Ureter (tissue), 1 donor: ENCODE data around the gene ANKRD18B. TPM values are rescaled to one million over a fixed set of nuclear protein-coding genes. Genes with fewer than 3 reads are reported as not detected.
"Not testable (repeated sequence)": the region's sequence is repeated elsewhere in the genome, so short reads cannot be mapped to it uniquely, and the experiment has no call there.

ENCODE experiments used
- DNase-seq: peaks from one replicate; pipeline ENCODE4 v3.0.0-alpha.2; 2020; ENCODE audit warnings: low spot score
- total RNA-seq: library from RNA; stranded (reverse); gene quantifications from one replicate; pipeline ENCODE4 v1.2.4, GENCODE V29; 2023
- donor health status: DM: yes; HTN: yes; CAD: no.

The ANKRD18B gene
- total RNA-seq, 1 donor from 2014 or later, result 12.3 TPM

- no peak for DNase-seq
These were observed 87.3 kb downstream of the ANKRD18B start for GRCh38 chr9:33611358-33611757.

- DNase-seq, result not testable (repeated sequence)
These were observed 88.4 kb downstream of the ANKRD18B start for GRCh38 chr9:33612410-33612809.

- DNase-seq, result no peak
These were observed 90.1 kb downstream of the ANKRD18B start for GRCh38 chr9:33614001-33614687.

GRCh38 chr9:33618370-33618769, 94.3 kb downstream of the ANKRD18B start:
- not testable (repeated sequence) for DNase-seq

GRCh38 chr9:33619666-33620404, 95.8 kb downstream of the ANKRD18B start:
- DNase-seq, result no peak

- peak; percentile 64 for DNase-seq
These were observed 96.8 kb downstream of the ANKRD18B start for GRCh38 chr9:33620738-33621439.

Other genes with a start within 250 kb of the ANKRD18B start
- 50.9 TPM for gene NFX1, start 233.7 kb upstream of the ANKRD18B start, total RNA-seq
- 8.3 TPM for gene AQP7, start 121.7 kb upstream of the ANKRD18B start, total RNA-seq
- gene AQP3, start 76.7 kb upstream of the ANKRD18B start, total RNA-seq, result 203 TPM
- gene NOL6, start 50.3 kb upstream of the ANKRD18B start, total RNA-seq, result 83.5 TPM